Astrocyte of the cerebellum (primary cell): ENCODE results near the gene RPL36AL.

ENCODE experiments used
- DNase-seq: peaks from one replicate; pipeline ENCODE4 v3.0.0-alpha.2; 2011; ENCODE audit warnings: low read depth
- H3K4me3 ChIP-seq: 2 replicates; pipeline ENCODE4 v1.5.1; 2011; ENCODE audit warnings: mild to moderate bottlenecking, low read depth, low read length, moderate library complexity
- CTCF ChIP-seq: IDR thresholded peaks from 2 replicates; pipeline ENCODE4 v1.5.1; 2012; ENCODE audit warnings: low read length, low read depth, moderate library complexity, mild to moderate bottlenecking; ENCODE audit errors: missing control alignments
- in situ Hi-C: cut with HindIII; loops from 2 replicates; pipeline ENCODE4 v1.10.0; 2017; ENCODE audit warnings: low sequenced_read_pairs

RPL36AL gene

GRCh38 chr14:49607583-49607982, 12.8 kb downstream of the RPL36AL start:
- DNase-seq = no peak
- in situ Hi-C loops = no loop called here
- no peak for TF ChIP-seq CTCF
- no peak overlapping the region for H3K4me3 ChIP-seq

GRCh38 chr14:49598485-49599300, 21.7 kb downstream of the RPL36AL start, which contains the start of gene LRR1:
LRR1 (plus strand) TSS chr14:49598940; CDS start chr14:49599021, 81 bp downstream.
- DNase-seq = peak; percentile 49
- TF ChIP-seq CTCF = peak; percentile 0
- in situ Hi-C loops = no loop called here

GRCh38 chr14:49598189-49598484, 22.3 kb downstream of the RPL36AL start:
- no peak for DNase-seq
- in situ Hi-C loops = no loop called here
- no peak for TF ChIP-seq CTCF
- peak overlapping the region; percentile 94 for H3K4me3 ChIP-seq

More at GRCh38 chr14:49598485-49599300, 21.7 kb downstream of the RPL36AL start, which contains the start of gene LRR1:
- peak within 1 kb of the TSS; percentile 94 for H3K4me3 ChIP-seq

- no peak for TF ChIP-seq CTCF
- no peak overlapping the region for H3K4me3 ChIP-seq
- no peak for DNase-seq
- in situ Hi-C loops = no loop called here
These were observed 25.9 kb downstream of the RPL36AL start for GRCh38 chr14:49594347-49595091.

GRCh38 chr14:49593016-49593415, 27.4 kb downstream of the RPL36AL start:
- no peak for DNase-seq
- in situ Hi-C loops = no loop called here
- H3K4me3 ChIP-seq = no peak overlapping the region
- no peak for TF ChIP-seq CTCF

- in situ Hi-C loops = no loop called here
- TF ChIP-seq CTCF = no peak
- DNase-seq = no peak
- H3K4me3 ChIP-seq = no peak overlapping the region
These were observed 31.0 kb downstream of the RPL36AL start for GRCh38 chr14:49589387-49589786.
